Neural cell (in vitro differentiated cells): ENCODE data around the gene TMEM269. TPM values are rescaled to one million over a fixed set of nuclear protein-coding genes. Genes with fewer than 3 reads are reported as not detected.

ENCODE experiments used
- H2AFZ ChIP-seq: fragments of 200-600, 300-800 bp; sonication (generic), shearing (Covaris generic); 2 replicates; pipeline ENCODE4 v1.6.0; 2014; ENCODE audit warnings: low read depth, mild to moderate bottlenecking, antibody characterized with exemption, low read length, moderate library complexity
- H3F3A ChIP-seq: fragments of 200-600 bp; shearing (Covaris generic); 2 replicates; pipeline ENCODE4 v1.6.1; 2016; ENCODE audit warnings: mild to moderate bottlenecking, moderate library complexity, mixed read lengths, antibody characterized with exemption, low read length; ENCODE audit not compliant: insufficient read depth, poor library complexity, severe bottlenecking
- H3K27ac ChIP-seq: fragments of 200-600, 300-800 bp; sonication (generic), shearing (Covaris generic); 2 replicates; pipeline ENCODE4 v1.5.1; 2014; ENCODE audit warnings: mild to moderate bottlenecking, low read length, moderate library complexity
- H3K27me3 ChIP-seq: fragments of 300-800, 200-600 bp; sonication (generic), shearing (Covaris generic); 2 replicates; pipeline ENCODE4 v1.6.0; 2014; ENCODE audit warnings: mild to moderate bottlenecking, low read depth, low read length, moderate library complexity; ENCODE audit not compliant: insufficient read depth
- H3K36me3 ChIP-seq: fragments of 300-800, 200-600 bp; sonication (generic), shearing (Covaris generic); 2 replicates; pipeline ENCODE4 v1.5.1; 2014; ENCODE audit warnings: mild to moderate bottlenecking, antibody characterized with exemption, low read length, moderate library complexity; ENCODE audit not compliant: insufficient read depth
- H3K4me2 ChIP-seq: fragments of 300-800, 200-600 bp; sonication (generic), shearing (Covaris generic); 2 replicates; pipeline ENCODE4 v1.6.0; 2014; ENCODE audit warnings: mild to moderate bottlenecking, low read length
- H3K4me3 ChIP-seq: fragments of 300-800, 200-600 bp; sonication (generic), shearing (Covaris generic); 2 replicates; pipeline ENCODE4 v1.5.1; 2014; ENCODE audit warnings: mild to moderate bottlenecking, low read length, moderate library complexity
- H3K79me2 ChIP-seq: fragments of 200-600 bp; shearing (Covaris generic); replicated peaks from 2 replicates; pipeline ENCODE4 v1.6.0; 2014; ENCODE audit warnings: mild to moderate bottlenecking, low read length, moderate library complexity; ENCODE audit not compliant: insufficient read depth
- H3K9ac ChIP-seq: fragments of 300-800, 200-600 bp; sonication (generic), shearing (Covaris generic); 2 replicates; pipeline ENCODE4 v1.6.1; 2016; ENCODE audit warnings: mild to moderate bottlenecking, low read length, mixed read lengths
- H3K9me2 ChIP-seq: fragments of 200-600 bp; shearing (Covaris generic); 2 replicates; pipeline ENCODE4 v1.6.1; 2016; ENCODE audit warnings: mild to moderate bottlenecking, low read length, mixed read lengths; ENCODE audit not compliant: insufficient read depth
- H3K9me3 ChIP-seq: fragments of 200-600, 300-800 bp; sonication (generic), shearing (Covaris generic); 2 replicates; pipeline ENCODE4 v1.6.1; 2016; ENCODE audit warnings: mild to moderate bottlenecking, mixed run types, low read length, moderate library complexity, mixed read lengths
- H4K20me1 ChIP-seq: fragments of 200-600 bp; shearing (Covaris generic); 2 replicates; pipeline ENCODE4 v1.6.1; 2016; ENCODE audit warnings: mild to moderate bottlenecking, mixed run types; ENCODE audit not compliant: insufficient read depth
- EP300 ChIP-seq: fragments of 450-650 bp; conservative IDR thresholded peaks from 2 replicates; pipeline ENCODE4 v1.6.1; 2014; ENCODE audit warnings: antibody characterized with exemption, mild to moderate bottlenecking, moderate library complexity; ENCODE audit not compliant: poor library complexity, severe bottlenecking
- EZH2 ChIP-seq: fragments of 200-600, 300-800 bp; shearing (Covaris generic), sonication (generic); IDR thresholded peaks from 2 replicates; pipeline ENCODE4 v1.6.1; 2014; ENCODE audit warnings: antibody characterized with exemption, low read length, borderline replicate concordance, mild to moderate bottlenecking; ENCODE audit not compliant: insufficient read depth, poor library complexity, severe bottlenecking
- MXI1 ChIP-seq: fragments of 450-650 bp; conservative IDR thresholded peaks from 2 replicates; pipeline ENCODE4 v1.6.1; 2014; ENCODE audit warnings: antibody characterized with exemption, mild to moderate bottlenecking; ENCODE audit not compliant: poor library complexity, severe bottlenecking
- POLR2AphosphoS5 ChIP-seq: IDR thresholded peaks from 2 replicates; pipeline ENCODE4 v1.6.1; 2012
- RAD21 ChIP-seq: fragments of 450-650 bp; conservative IDR thresholded peaks from 2 replicates; pipeline ENCODE4 v1.6.1; 2014; ENCODE audit warnings: antibody characterized with exemption, mild to moderate bottlenecking, moderate library complexity
- SMC3 ChIP-seq: fragments of 450-650 bp; conservative IDR thresholded peaks from 2 replicates; pipeline ENCODE4 v1.6.1; 2014; ENCODE audit warnings: antibody characterized with exemption, mild to moderate bottlenecking, moderate library complexity; ENCODE audit not compliant: poor library complexity
- TAF1 ChIP-seq: IDR thresholded peaks from 2 replicates; pipeline ENCODE4 v1.6.1; 2012; ENCODE audit warnings: low read depth
- polyA plus RNA-seq: library from polyadenylated mRNA; depleted of rRNA; stranded (reverse); fragments of >200 nt; gene quantifications from 2 replicates; pipeline ENCODE4 v1.2.3, GENCODE V29; 2014
- TF ChIP-seq, protein P1 (sequence below): fragments of 450-650 bp; IDR thresholded peaks from 2 replicates; pipeline ENCODE4 v1.5.1; 2014; ENCODE audit warnings: antibody characterized with exemption, mild to moderate bottlenecking, moderate library complexity; ENCODE audit not compliant: poor library complexity, severe bottlenecking
- TF ChIP-seq, protein P2 (sequence below): IDR thresholded peaks from 2 replicates; pipeline ENCODE4 v1.6.1; 2012; ENCODE audit warnings: borderline replicate concordance

The TMEM269 gene
- polyA plus RNA-seq, 1 donor from 2014 or later = 1.1 TPM

DNA sequence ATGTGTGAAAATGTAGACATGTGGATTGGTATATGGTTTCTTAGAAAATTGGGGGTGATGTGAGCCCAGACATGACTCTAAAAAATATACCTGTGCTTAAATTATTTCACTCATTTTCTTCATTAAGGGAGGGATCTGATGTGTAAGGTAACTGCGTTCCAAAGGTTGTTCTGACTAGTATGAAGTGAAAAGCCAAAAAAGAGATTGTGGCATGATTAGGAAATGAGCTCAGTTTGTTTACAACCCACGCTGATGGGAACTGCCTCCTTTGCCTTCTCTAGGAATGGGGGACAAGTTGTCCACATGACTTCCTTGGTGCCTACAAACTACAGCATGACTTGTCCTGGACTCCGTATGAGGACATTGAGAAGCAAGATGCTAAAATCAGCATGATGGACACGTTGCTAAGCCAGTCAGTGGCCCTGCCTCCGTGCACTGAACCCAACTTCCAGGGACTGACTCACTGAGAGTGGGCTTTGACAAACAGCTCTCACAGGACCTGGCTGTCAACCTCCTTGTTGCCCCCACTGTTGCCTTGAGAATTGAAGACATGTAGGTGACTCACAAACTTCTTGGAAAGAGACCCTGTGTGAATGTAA lies 9.8 kb upstream of the TMEM269 start:
- H3K27me3 ChIP-seq = no peaks in the 10 kb centered on the region
- H3K9me3 ChIP-seq = no peaks in the 10 kb centered on the region
- no peaks in the 10 kb centered on the region for H3K9me2 ChIP-seq
- peaks cover 15% of the 10 kb centered on the region for H3K36me3 ChIP-seq
- no peak overlapping the region for H3K9ac ChIP-seq
- H3K27ac ChIP-seq = no peak overlapping the region
- TF ChIP-seq EP300 (no peak), EZH2 (no peak), POLR2AphosphoS5 (no peak), SMC3 (no peak), MXI1 (no peak), TAF1 (no peak), RAD21 (no peak)
- TF ChIP-seq, protein P1, sequence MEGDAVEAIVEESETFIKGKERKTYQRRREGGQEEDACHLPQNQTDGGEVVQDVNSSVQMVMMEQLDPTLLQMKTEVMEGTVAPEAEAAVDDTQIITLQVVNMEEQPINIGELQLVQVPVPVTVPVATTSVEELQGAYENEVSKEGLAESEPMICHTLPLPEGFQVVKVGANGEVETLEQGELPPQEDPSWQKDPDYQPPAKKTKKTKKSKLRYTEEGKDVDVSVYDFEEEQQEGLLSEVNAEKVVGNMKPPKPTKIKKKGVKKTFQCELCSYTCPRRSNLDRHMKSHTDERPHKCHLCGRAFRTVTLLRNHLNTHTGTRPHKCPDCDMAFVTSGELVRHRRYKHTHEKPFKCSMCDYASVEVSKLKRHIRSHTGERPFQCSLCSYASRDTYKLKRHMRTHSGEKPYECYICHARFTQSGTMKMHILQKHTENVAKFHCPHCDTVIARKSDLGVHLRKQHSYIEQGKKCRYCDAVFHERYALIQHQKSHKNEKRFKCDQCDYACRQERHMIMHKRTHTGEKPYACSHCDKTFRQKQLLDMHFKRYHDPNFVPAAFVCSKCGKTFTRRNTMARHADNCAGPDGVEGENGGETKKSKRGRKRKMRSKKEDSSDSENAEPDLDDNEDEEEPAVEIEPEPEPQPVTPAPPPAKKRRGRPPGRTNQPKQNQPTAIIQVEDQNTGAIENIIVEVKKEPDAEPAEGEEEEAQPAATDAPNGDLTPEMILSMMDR = no peak
- TF ChIP-seq, protein P2, sequence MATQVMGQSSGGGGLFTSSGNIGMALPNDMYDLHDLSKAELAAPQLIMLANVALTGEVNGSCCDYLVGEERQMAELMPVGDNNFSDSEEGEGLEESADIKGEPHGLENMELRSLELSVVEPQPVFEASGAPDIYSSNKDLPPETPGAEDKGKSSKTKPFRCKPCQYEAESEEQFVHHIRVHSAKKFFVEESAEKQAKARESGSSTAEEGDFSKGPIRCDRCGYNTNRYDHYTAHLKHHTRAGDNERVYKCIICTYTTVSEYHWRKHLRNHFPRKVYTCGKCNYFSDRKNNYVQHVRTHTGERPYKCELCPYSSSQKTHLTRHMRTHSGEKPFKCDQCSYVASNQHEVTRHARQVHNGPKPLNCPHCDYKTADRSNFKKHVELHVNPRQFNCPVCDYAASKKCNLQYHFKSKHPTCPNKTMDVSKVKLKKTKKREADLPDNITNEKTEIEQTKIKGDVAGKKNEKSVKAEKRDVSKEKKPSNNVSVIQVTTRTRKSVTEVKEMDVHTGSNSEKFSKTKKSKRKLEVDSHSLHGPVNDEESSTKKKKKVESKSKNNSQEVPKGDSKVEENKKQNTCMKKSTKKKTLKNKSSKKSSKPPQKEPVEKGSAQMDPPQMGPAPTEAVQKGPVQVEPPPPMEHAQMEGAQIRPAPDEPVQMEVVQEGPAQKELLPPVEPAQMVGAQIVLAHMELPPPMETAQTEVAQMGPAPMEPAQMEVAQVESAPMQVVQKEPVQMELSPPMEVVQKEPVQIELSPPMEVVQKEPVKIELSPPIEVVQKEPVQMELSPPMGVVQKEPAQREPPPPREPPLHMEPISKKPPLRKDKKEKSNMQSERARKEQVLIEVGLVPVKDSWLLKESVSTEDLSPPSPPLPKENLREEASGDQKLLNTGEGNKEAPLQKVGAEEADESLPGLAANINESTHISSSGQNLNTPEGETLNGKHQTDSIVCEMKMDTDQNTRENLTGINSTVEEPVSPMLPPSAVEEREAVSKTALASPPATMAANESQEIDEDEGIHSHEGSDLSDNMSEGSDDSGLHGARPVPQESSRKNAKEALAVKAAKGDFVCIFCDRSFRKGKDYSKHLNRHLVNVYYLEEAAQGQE = no peak
- no peaks in the 10 kb centered on the region for H4K20me1 ChIP-seq
- peaks cover 20% of the 10 kb centered on the region for H3K79me2 ChIP-seq
- H3K4me2 ChIP-seq = no peak overlapping the region
- H3F3A ChIP-seq = no peaks in the 10 kb centered on the region
- no peak overlapping the region for H3K4me3 ChIP-seq
- no peak overlapping the region for H2AFZ ChIP-seq

DNA sequence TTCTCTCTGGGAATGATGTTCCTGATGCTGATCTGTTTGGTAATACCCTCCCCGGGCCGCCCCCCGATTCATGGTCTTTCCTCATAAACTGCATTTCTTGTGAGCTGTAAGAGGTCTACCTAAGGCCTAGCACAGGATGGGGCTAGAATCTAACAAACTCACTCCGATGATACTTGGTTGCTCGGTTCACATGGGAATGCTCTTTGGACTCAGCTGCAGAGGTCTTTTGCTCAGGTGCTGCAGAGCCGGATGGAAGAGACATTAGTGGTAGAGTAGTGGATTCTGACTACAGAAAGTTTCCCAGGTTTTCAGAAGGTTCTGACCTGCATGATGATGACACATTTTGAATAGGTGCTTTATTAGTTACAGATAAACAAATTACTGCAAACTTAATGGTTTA lies 8.3 kb upstream of the TMEM269 start:
- no peak overlapping the region for H3K4me3 ChIP-seq

More for the DNA sequence above, 8.3 kb upstream of the TMEM269 start:
- Histone ChIP-seq H3K9me3 (no peaks in the 10 kb centered on the region), H3K9me2 (no peaks in the 10 kb centered on the region), H3K27me3 (no peaks in the 10 kb centered on the region), H4K20me1 (no peaks in the 10 kb centered on the region), H3K79me2 (peaks cover 8% of the 10 kb centered on the region), H3K4me2 (no peak overlapping the region), H3K27ac (no peak overlapping the region), H3K9ac (no peak overlapping the region), H3F3A (no peaks in the 10 kb centered on the region), H3K36me3 (peaks cover 15% of the 10 kb centered on the region), H2AFZ (no peak overlapping the region)
- no peak for TF ChIP-seq RAD21
- no peak for TF ChIP-seq EP300
- TF ChIP-seq, protein P2 = no peak
- TF ChIP-seq POLR2AphosphoS5 = no peak
- TF ChIP-seq EZH2 = no peak
- TF ChIP-seq TAF1 = no peak
- TF ChIP-seq SMC3 = no peak
- TF ChIP-seq MXI1 = no peak
- TF ChIP-seq, protein P1 = no peak
